ENCODE data around the gene TNP1. TPM values are rescaled to one million over a fixed set of nuclear protein-coding genes. Genes with fewer than 3 reads are reported as not detected.

The TNP1 gene
- total RNA-seq, 1 experiment from 2014 or later, result not detected

GRCh38 chr2:216858312-216858711, 1.6 kb downstream of the TNP1 start:
- Histone ChIP-seq H4K5ac (ENCODE audit: insufficient read length, low read depth, low read length) (no peak overlapping the region), H3K27ac (ENCODE audit: insufficient read length, low read depth, low read length) (no peak overlapping the region), H3K4me2 (ENCODE audit: insufficient read depth, insufficient read length, low read length) (no peak overlapping the region), H3K4ac (ENCODE audit: low read depth, low read length) (no peak overlapping the region), H4K91ac (ENCODE audit: insufficient read length, low read depth, low read length) (no peak overlapping the region), H3K14ac (ENCODE audit: insufficient read depth, low read length) (no peak overlapping the region), H3K79me2 (ENCODE audit: insufficient read depth, low read length) (no peaks in the 10 kb centered on the region), H3T11ph (ENCODE audit: low read length) (no peak overlapping the region), H2BK5ac (ENCODE audit: insufficient read length, low read length) (no peak overlapping the region), H2BK120ac (ENCODE audit: low read depth, low read length, poor library complexity, severe bottlenecking) (no peak overlapping the region), H4K20me1 (ENCODE audit: control insufficient read depth, insufficient read depth, insufficient read length) (no peaks in the 10 kb centered on the region), H4K8ac (replicated peaks; ENCODE audit: insufficient read length, low read depth, low read length) (no peak overlapping the region), H3K23me2 (ENCODE audit: insufficient read length, low read depth, low read length, poor library complexity, severe bottlenecking) (no peaks in the 10 kb centered on the region), H3K27me3 (ENCODE audit: insufficient read depth, low read length) (no peaks in the 10 kb centered on the region), H2BK12ac (ENCODE audit: insufficient read length, low read depth, low read length) (no peak overlapping the region), H3K23ac (ENCODE audit: insufficient read length, low read depth, low read length) (no peak overlapping the region), H3K4me1 (ENCODE audit: insufficient read depth, low read length) (no peaks in the 10 kb centered on the region), H2AFZ (ENCODE audit: low read length) (no peak overlapping the region), H3K9ac (ENCODE audit: extremely low read depth, insufficient read length, low read length) (no peak overlapping the region), H3K18ac (ENCODE audit: insufficient read length, low read depth, low read length) (no peak overlapping the region), H3K56ac (ENCODE audit: insufficient read length, low read depth, low read length) (no peak overlapping the region), H3K9me3 (ENCODE audit: control insufficient read depth, low read depth, low read length) (no peaks in the 10 kb centered on the region), H2AK5ac (ENCODE audit: insufficient read length, low read length) (no peak overlapping the region), H2BK20ac (ENCODE audit: low read depth, low read length, poor library complexity, severe bottlenecking) (no peak overlapping the region), H2BK15ac (ENCODE audit: low read depth, low read length) (no peak overlapping the region), H3K79me1 (ENCODE audit: insufficient read depth, low read depth, low read length, poor library complexity, severe bottlenecking) (no peaks in the 10 kb centered on the region)
- TF ChIP-seq CTCF (conservative IDR thresholded peaks at IDR 0.05), result no peak
- DNase-seq, result no peak
- WGBS (ENCODE audit: extremely low coverage, insufficient read length, low lambda C conversion rate), result no CpG with 5 or more reads among the region's 3 CpGs
- no peaks in the 10 kb centered on the region for H3K36me3 Mint-ChIP-seq (ENCODE audit: insufficient read depth in 1 of 3, low read depth in 3 of 3)
- H3K27me3 Mint-ChIP-seq (ENCODE audit: low read depth), result peaks cover 5% of the 10 kb centered on the region
- no peaks in the 10 kb centered on the region for H3K9me3 Mint-ChIP-seq
- H3K27ac Mint-ChIP-seq, result no peak overlapping the region
- H3K4me3 Mint-ChIP-seq, result no peak overlapping the region
- H3K4me1 Mint-ChIP-seq, result peaks cover 32 to 33% of the 10 kb centered on the region in 2 experiments

Measured in H9 (cell line).